SU-DHL-6 (cell line): ENCODE data around the gene PRKCD.

ENCODE experiments used
- CTCF ChIP-seq: fragments of 200-600 bp; sonication (generic); IDR thresholded peaks from one replicate; pipeline ENCODE4 v1.5.1; 2017; ENCODE audit warnings: antibody characterized with exemption, mild to moderate bottlenecking, low read length, moderate library complexity; ENCODE audit not compliant: insufficient read depth, poor library complexity, severe bottlenecking
- EZH2phosphoT487 ChIP-seq: fragments of 200-600 bp; sonication (generic), shearing (Covaris generic); conservative IDR thresholded peaks from 2 replicates; pipeline ENCODE4 v1.6.1; 2018; ENCODE audit warnings: mild to moderate bottlenecking, antibody characterized with exemption, low read length, moderate library complexity, mixed read lengths

- TF ChIP-seq CTCF (no peak), EZH2phosphoT487 (no peak)
Observed at GRCh38 chr3:53160061-53160659, 849 bp upstream of the PRKCD start.
